Tibial artery (tissue), 4 donors: ENCODE data around the gene PRR5L.
A peak's percentile ranks its signal among the peaks of the same experiment; 100 is the strongest.

ENCODE experiments used
- DNase-seq, 2 donors: peaks; one replicate each; pipeline ENCODE4 v3.0.0-alpha.2; 2019
- H3K27ac ChIP-seq, 2 donors: fragments of 200-600 bp; sonication (generic) in 1 of 2; 1 replicate in 1 of 2; 2 replicates in 1 of 2; pipeline ENCODE4 v1.5.1; 2018 to 2019; ENCODE audit warnings: mild to moderate bottlenecking in 1 of 2
- H3K27me3 ChIP-seq, 2 donors: fragments of 200-600 bp; sonication (generic) in 1 of 2; one replicate each; pipeline versions ENCODE4 v1.5.1 to v1.6.0; 2016 to 2019
- H3K36me3 ChIP-seq, 3 donors: fragments of 200-600 bp; sonication (generic) in 2 of 3; one replicate each; pipeline ENCODE4 v1.5.1; 2016 to 2019; ENCODE audit warnings: mild to moderate bottlenecking in 2 of 3
- H3K4me1 ChIP-seq, 4 donors: fragments of 200-600 bp; sonication (generic) in 2 of 4; 1 replicate in 3 of 4; 2 replicates in 1 of 4; pipeline ENCODE4 v1.5.1; 2016 to 2019
- H3K4me3 ChIP-seq, 2 donors: fragments of 200-600 bp; sonication (generic) in 1 of 2; 1 replicate in 1 of 2; 2 replicates in 1 of 2; pipeline ENCODE4 v1.5.1; 2018 to 2019; ENCODE audit warnings: mild to moderate bottlenecking in 2 of 2
- H3K9me3 ChIP-seq, 3 donors: fragments of 200-600 bp; sonication (generic) in 1 of 3; one replicate each; pipeline ENCODE4 v1.5.1; 2016 to 2019
- CTCF ChIP-seq, 2 experiments: fragments of 200-600 bp in 1 of 2; fragments of 450-650 bp in 1 of 2; IDR thresholded peaks; one replicate each; pipeline ENCODE4 v1.5.1; 2017 to 2019; ENCODE audit warnings: antibody characterized with exemption in 2 of 2, mild to moderate bottlenecking in 1 of 2, moderate library complexity in 1 of 2
- intact Hi-C: fragments of 100-400 bp; cut with DNase I; formaldehyde crosslinking; loops from one replicate; pipeline ENCODE4 v1.15.0; 2023; ENCODE audit warnings: low total_unique reads

PRR5L gene

DNA sequence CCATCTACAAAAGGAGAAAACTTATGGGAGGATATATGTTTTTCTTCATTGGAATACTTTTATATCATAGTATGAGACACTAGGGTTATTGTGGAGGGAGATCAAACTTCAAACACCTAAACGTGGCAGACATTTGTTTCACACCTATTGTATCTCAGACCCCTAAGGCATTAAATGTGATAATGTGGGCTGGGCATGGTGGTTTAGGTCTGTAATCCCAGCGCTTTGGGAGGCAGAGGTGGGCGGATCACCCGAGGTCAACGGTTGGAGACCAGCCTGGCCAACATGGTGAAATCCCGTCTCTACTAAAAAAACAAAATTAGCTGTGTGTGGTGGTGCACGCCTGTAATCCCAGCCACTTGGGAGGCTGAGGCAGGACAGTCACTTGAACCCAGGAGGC, 75.5 kb downstream of the PRR5L start:
- Histone ChIP-seq H3K4me3 (no peak overlapping the region), H3K27me3 (peaks cover 0 to 7% of the 10 kb centered on the region in 2 donors), H3K9me3 (no peaks in the 10 kb centered on the region), H3K36me3 (no peaks in the 10 kb centered on the region), H3K27ac (no peak overlapping the region), H3K4me1 (peaks cover 0 to 9% (median 8%) of the 10 kb centered on the region in 4 donors)
- intact Hi-C loops: no loop called here
- no peak for DNase-seq
- no peak for TF ChIP-seq CTCF (IDR thresholded peaks at IDR 0.05)

DNA sequence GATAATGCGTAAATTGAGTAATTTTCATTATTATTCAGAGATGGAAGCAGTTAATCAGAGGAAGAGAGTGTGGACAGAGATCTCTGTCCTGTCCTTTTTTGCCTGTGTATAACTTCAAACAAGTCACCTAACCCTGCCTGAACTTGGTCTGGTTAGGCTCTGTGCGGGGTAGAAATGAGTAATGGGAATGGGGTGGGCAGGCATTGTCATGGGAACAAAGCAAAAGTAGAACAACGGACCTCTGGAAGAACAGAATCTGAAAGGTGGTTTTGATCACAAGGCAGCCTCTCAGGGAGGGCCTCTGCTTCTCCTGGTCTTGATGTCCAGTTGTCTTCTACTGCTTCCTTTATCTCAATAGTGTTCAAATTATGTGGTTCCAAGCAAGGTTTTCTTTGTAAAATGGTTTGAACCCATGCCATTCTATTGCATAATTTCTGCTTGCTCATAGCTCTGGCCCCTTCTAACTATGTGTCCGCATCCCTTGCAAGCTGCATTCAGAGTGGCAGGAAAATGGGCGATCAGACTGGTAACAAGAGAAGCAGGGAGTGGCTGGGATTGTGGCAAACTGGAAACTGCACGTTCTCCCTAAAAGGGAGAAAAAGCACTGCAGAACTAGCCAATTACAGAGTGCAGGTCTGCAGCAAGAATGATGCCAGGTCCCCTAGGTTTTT, 76.1 kb downstream of the PRR5L start:
- peaks cover 0 to 16% (median 15%) of the 10 kb centered on the region in 4 donors for H3K4me1 ChIP-seq
- no peak for DNase-seq
- H3K36me3 ChIP-seq: no peaks in the 10 kb centered on the region
- intact Hi-C loops: no loop called here
- H3K4me3 ChIP-seq: no peak overlapping the region
- H3K9me3 ChIP-seq: no peaks in the 10 kb centered on the region
- H3K27me3 ChIP-seq: peaks cover 0 to 14% of the 10 kb centered on the region in 2 donors
- TF ChIP-seq CTCF (IDR thresholded peaks at IDR 0.05): no peak
- no peak overlapping the region for H3K27ac ChIP-seq

- no peak overlapping the region for H3K27ac ChIP-seq
- DNase-seq: peak in 1 of 2 donors; percentile 37
- no peak overlapping the region for H3K4me3 ChIP-seq
- intact Hi-C loops: no loop called here
- no peak for TF ChIP-seq CTCF (IDR thresholded peaks at IDR 0.05)
- H3K27me3 ChIP-seq: peaks cover 0 to 24% of the 10 kb centered on the region in 2 donors
- H3K4me1 ChIP-seq: peaks cover 0 to 25% (median 23%) of the 10 kb centered on the region in 4 donors
- no peaks in the 10 kb centered on the region for H3K36me3 ChIP-seq
- no peaks in the 10 kb centered on the region for H3K9me3 ChIP-seq
Measured at GRCh38 chr11:36373016-36374010, 77.2 kb downstream of the PRR5L start.

DNA sequence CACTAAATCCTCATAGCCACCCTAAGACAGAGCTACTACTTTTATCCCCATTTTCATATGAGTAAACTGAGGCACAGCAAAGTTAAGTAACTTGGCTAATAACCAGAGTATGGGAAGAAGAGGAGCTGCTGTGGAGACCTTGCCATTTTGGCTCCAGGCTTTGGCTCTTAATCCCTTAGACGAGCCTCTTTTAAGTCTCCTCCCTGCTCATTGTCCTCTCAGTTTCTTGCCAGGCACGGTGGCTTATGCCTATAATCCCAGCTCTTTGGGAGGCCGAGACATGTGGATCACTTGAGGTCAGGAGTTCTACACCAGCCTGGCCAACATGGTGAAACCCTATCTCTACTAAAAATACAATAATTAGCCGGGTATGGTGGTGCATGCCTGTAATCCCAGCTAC, 78.6 kb downstream of the PRR5L start:
- H3K27me3 ChIP-seq: peaks cover 0 to 24% of the 10 kb centered on the region in 2 donors
- H3K27ac ChIP-seq: no peak overlapping the region
- peaks cover 0 to 25% (median 23%) of the 10 kb centered on the region in 4 donors for H3K4me1 ChIP-seq

More for the DNA sequence above, 78.6 kb downstream of the PRR5L start:
- Histone ChIP-seq H3K36me3 (no peaks in the 10 kb centered on the region), H3K4me3 (no peak overlapping the region), H3K9me3 (no peaks in the 10 kb centered on the region)
- intact Hi-C loops: no loop called here
- no peak for DNase-seq
- no peak for TF ChIP-seq CTCF (IDR thresholded peaks at IDR 0.05)
